HG03097 (cell line): ENCODE data around the gene RSPH3.
"Not testable (repeated sequence)": the region's sequence is repeated elsewhere in the genome, so short reads cannot be mapped to it uniquely, and the experiment has no call there.

Source experiments
- ATAC-seq: cut with Tn5 transposase; IDR thresholded peaks from one replicate; pipeline ENCODE4 v1.9.1; 2021; ENCODE audit not compliant: unreplicated experiment, low FRiP score

RSPH3 gene

GRCh38 chr6:158978757-158979156 lies 21.2 kb downstream of the RSPH3 start:
- no peak for ATAC-seq

GRCh38 chr6:158977382-158977781 lies 22.6 kb downstream of the RSPH3 start:
- ATAC-seq: no peak

GRCh38 chr6:158972241-158973233 lies 27.5 kb downstream of the RSPH3 start:
- ATAC-seq: no peak

GRCh38 chr6:158970640-158971275 lies 29.2 kb downstream of the RSPH3 start:
- ATAC-seq: no peak

DNA sequence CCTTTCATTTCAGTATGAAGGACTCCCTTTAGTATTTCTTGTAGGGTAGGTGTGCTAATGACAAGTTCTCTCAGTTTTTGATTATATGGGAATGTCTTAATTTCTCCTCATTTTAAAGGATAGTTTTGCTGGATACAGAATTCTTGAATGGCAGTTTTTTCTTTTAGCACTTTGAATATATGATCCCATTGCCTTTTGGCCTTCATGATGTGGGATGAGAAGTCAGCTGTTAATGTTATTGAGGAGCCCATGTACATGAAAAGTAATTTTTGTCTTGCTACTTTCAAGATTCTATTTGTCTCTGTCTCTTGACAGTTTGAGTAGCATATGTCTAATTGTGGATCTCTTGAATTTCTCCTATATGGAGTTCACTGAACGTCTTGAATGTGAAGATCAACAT lies 30.9 kb downstream of the RSPH3 start:
- no peak for ATAC-seq

DNA sequence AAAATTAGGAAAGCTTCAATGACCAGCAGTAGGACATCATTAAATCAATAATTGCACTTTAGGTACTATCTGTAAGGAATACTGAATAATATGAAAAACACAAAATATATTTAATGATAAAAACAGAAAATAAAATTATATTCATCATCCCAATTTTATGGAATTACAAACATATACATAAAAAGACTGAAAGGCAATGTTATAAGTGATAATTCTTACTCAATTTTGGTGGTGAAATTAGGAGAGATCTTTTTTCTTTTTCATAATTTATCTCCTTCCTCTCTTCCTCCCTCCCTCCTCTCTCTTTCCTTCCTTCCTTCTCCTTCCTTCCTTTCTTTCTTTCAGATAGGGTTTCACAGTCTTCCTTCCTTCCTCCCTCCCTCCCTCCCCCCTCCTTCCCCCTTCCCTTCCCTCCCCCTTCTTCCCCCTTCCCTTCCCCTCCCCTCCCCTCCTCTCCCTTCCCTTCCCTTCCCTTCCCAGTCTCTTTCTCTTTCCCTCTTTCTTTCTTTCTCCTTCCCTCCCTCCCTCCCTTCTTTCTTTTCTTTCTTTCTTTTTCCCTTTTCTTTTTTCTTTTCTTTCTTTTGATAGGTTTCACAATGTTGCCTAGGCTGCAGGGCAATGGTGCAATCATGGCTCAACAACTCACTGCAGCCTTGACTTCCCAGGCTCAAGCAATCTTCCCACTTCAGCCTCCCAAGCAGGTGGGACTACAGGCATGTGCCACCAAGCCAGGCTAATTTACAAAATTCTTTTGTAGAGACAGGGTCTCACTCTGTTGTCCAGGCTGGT lies 36.8 kb downstream of the RSPH3 start:
- no peak for ATAC-seq

- no peak for ATAC-seq
These were observed 37.6 kb downstream of the RSPH3 start for GRCh38 chr6:158962371-158962770.

DNA sequence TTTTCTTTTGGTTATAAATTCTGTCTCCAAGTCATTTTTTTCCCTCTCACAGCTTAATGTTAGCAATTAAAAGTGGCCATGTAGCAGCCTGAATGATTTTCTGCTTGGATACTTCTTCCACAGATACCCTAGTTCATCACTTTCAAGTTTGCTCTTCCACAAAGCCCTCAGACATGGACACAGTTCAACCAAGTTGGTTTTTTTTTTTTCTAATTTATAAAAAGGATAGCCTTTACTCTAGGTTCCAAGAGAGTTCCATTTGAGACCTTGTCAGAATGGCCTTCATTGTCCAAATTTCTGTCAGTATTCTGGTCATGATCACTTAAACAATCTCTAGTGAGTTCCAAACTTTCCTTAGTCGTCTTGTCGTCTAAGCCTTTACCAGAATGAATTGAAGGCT lies 40.0 kb downstream of the RSPH3 start:
- no peak for ATAC-seq

GRCh38 chr6:158959552-158959951 lies 40.5 kb downstream of the RSPH3 start:
- no peak for ATAC-seq

DNA sequence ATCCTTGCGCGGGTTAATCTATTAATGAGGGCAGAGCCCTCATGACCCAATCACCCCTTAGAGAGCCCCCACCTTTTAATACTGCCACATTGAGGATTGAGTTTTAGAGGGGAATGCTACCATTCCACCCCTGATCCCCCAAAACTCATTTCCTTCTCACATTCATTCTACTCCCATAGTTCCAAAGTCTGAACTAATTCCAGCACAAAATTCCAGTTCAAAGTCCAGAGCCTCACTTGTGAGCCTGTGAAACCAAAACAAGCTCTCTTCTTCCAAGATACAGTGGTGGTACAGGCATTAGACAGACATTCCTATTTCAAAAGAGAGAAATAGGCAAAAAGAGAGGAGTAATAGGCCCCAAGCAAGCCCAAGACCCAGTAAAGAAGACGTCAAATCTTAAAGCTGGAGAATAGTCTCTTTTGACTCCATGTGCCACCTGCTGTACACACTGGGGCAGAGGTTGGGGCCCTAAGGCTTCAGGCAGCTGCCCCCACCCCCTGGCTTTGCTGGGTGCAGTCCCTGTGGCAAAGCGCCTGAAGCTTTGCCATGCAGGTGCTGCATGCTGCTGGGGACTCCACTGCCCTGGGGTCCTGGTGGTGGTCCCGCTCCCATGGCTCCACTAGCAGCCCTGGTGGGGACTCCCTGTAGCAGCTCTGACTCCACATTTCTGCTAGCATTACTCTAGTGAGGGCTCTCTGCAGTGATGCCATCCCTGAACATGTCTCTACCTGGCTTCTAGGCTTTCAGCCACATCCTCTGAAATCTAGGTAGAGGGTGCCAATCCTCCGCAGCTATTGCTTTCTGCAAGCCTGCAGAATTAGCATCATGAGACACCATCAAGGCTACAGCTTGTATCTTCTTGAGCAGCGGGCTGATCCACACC lies 41.3 kb downstream of the RSPH3 start:
- ATAC-seq: no peak

DNA sequence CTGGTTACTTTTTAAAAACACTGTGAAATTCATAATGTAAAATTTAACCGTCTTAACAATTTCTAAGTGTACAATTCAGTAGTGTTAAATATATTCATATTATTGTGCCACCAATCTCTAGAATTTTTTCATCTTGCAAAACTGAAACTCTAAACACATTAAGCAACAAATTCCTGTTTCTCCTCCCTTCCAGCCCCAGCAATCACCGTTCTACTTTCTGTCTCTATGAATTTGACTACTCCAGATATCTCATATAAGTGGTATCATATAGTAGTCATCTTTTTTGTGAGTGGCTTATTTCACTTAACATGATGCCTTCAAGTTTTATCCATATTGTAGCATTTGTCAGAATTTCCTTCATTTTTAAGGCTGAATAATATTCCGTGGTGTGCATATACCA lies 44.7 kb downstream of the RSPH3 start:
- ATAC-seq: no peak

- ATAC-seq: no peak
These were observed 45.2 kb downstream of the RSPH3 start for GRCh38 chr6:158954753-158955152.

DNA sequence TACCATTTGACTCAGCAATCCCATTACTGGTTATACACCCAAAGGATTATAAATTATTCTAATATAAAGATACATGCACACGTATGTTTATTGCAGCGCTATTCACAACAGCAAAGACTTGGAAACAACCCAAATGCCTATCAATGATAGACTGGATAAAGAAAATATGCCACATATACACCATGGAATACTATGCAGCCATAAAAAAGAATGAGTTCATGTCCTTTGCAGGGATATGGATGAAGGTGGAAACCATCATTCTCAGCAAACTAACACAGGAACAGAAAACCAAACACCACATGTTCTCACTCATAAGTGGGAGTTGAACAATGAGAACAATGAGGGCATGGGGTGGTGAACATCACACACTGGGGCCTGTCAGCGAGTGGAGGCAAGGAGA lies 48.0 kb downstream of the RSPH3 start:
- ATAC-seq: not testable (repeated sequence)

DNA sequence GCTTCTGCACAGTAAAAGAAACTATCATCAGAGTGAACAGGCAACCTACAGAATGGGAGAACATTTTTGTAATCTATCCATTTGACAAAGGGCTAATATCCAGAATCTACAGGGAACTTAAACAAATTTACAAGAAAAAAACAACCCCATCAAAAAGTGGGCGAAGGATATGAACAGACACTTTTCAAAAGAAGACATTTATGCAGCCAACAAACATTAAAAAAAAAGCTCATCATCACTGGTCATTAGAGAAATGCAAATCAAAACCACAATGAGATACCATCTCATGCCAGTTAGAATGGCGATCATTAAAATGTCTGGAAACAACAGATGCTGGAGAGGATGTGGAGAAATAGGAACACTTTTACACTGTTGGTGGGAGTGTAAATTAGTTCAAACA lies 48.4 kb downstream of the RSPH3 start:
- not testable (repeated sequence) for ATAC-seq

DNA sequence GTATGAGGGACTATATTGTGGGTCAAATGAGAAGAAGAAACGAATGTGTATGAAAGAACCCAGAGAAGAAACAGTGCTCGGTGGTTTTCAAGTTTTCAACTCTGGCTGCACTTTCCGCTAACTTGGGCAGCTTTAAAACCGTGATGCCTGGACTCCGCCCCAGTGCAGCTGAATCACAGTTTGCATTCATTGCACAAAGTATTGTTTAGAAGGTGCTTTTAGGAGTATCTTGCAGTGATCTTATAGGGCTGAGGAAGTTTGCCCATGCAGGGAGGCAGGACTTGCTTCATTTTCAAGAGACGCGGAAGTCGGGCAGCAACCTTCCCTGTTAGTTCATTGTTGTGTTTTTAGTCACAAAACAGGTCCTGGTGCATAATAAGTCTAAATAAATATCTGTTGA lies 52.7 kb downstream of the RSPH3 start:
- no peak for ATAC-seq

GRCh38 chr6:158943380-158944032 lies 56.5 kb downstream of the RSPH3 start:
- no peak for ATAC-seq

DNA sequence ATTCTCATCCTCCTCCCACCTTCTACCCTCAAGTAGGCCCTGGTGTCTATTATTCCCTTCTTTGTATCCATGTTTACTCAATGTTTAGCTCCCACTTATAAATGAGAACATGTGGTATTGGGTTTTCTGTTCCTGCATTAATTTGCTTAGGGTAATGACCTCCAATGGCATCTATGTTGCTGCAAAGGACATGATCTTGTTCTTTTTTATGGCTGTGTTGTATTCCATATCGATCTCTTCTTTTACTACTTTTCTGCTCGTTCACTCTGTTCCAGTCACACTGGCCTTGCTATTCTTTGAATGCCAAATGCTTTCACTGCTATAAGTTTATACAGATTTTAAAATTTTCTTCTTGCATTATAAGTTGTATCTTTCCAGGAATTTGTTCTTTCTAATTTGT lies 57.7 kb downstream of the RSPH3 start:
- no peak for ATAC-seq

- no peak for ATAC-seq
These were observed 58.8 kb downstream of the RSPH3 start for GRCh38 chr6:158941246-158941645.

DNA sequence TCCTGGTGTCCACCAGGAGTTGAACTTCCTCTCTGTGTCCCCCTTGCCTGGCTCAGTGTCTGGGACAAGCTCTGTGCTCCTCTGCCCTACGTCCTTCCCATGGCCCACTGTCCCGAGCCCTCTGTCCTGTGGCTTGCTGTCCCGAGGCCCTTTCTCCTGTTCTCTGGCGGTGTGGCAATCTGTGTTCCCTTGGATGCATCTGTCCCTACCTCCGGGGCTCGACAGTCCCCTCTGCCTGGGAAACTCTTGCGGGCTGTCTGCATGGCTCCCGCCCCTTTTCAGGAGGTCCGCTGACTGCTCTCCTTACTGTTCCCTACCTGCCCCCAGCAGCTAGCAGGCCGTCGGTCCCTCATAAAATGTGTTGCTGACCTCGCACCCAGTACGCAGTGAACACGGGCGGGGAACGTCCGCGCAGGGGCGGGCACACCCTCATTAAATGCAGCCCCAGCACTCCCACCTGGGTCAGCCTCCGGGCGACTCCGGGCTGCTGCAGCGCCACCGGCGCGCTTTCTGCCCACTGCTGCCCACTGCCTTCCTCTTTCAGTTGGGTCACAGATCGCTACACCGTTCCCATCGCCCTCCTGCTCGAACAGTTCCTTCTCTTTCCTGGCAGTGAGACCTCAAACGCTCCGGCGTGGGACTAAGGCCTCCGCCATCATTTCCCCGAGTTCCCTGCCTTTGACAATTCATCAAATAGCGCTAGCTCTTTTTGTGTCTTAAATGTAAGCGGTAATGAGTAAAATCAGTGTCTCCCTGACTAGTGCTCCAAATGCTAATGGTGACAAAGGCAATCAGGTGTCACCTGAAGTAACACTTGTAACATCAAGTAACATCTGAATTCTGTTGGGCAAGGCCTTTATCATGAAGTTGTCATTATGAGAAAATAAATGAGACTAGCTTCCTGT lies 60.5 kb downstream of the RSPH3 start:
- ATAC-seq: no peak
